GM21717 (cell line): ENCODE measurements around the gene PDE10A.

Experiments
- ATAC-seq: cut with Tn5 transposase; IDR thresholded peaks from one replicate; pipeline ENCODE4 v1.9.1; 2021; ENCODE audit warnings: mild to moderate bottlenecking, moderate library complexity; ENCODE audit not compliant: unreplicated experiment

The PDE10A gene

GRCh38 chr6:165656581-165657324 lies 6.3 kb downstream of the PDE10A start:
- no peak for ATAC-seq

- no peak for ATAC-seq
These were observed 7.8 kb downstream of the PDE10A start for GRCh38 chr6:165655191-165655590.

- no peak for ATAC-seq
These were observed 8.9 kb downstream of the PDE10A start for GRCh38 chr6:165654144-165654543.

- no peak for ATAC-seq
These were observed 9.4 kb downstream of the PDE10A start for GRCh38 chr6:165653607-165654006.

GRCh38 chr6:165653196-165653595 lies 9.8 kb downstream of the PDE10A start:
- ATAC-seq: no peak

GRCh38 chr6:165652766-165653165 lies 10.3 kb downstream of the PDE10A start:
- no peak for ATAC-seq

- ATAC-seq: no peak
These were observed 13.6 kb downstream of the PDE10A start for GRCh38 chr6:165649166-165650137.

- ATAC-seq: no peak
These were observed 16.0 kb downstream of the PDE10A start for GRCh38 chr6:165647041-165647440.

- ATAC-seq: no peak
These were observed 17.1 kb downstream of the PDE10A start for GRCh38 chr6:165645919-165646318.

- ATAC-seq: no peak
These were observed 18.3 kb downstream of the PDE10A start for GRCh38 chr6:165644586-165645266.

- no peak for ATAC-seq
These were observed 20.0 kb downstream of the PDE10A start for GRCh38 chr6:165643015-165643414.

GRCh38 chr6:165641672-165642156 lies 21.3 kb downstream of the PDE10A start:
- ATAC-seq: no peak

- no peak for ATAC-seq
These were observed 22.2 kb downstream of the PDE10A start for GRCh38 chr6:165640806-165641205.

GRCh38 chr6:165638530-165638929 lies 24.5 kb downstream of the PDE10A start:
- ATAC-seq: no peak

- no peak for ATAC-seq
These were observed 25.5 kb downstream of the PDE10A start for GRCh38 chr6:165637586-165637985.

GRCh38 chr6:165636402-165637048 lies 26.5 kb downstream of the PDE10A start:
- no peak for ATAC-seq

- ATAC-seq: no peak
These were observed 27.1 kb downstream of the PDE10A start for GRCh38 chr6:165635965-165636364.

GRCh38 chr6:165634101-165634880 lies 28.8 kb downstream of the PDE10A start:
- ATAC-seq: no peak

GRCh38 chr6:165632194-165632593 lies 30.8 kb downstream of the PDE10A start:
- no peak for ATAC-seq

- ATAC-seq: no peak
These were observed 32.5 kb downstream of the PDE10A start for GRCh38 chr6:165630544-165630953.
